A549 (cell line): ENCODE results near the gene ELAC2.

ENCODE experiments used
- CTCF ChIP-seq: fragments of >200 bp; sonication (Bioruptor Twin); formaldehyde crosslinking; IDR thresholded peaks from 3 replicates; pipeline ENCODE4 v1.5.1; 2016
- EP300 ChIP-seq, 2 experiments: fragments of >200 bp; sonication (Bioruptor Twin); formaldehyde crosslinking; IDR thresholded peaks; 2 replicates in 1 of 2; 3 replicates in 1 of 2; pipeline ENCODE4 v1.6.1; 2016 to 2017
- ESRRA ChIP-seq: fragments of 150-350 bp; IDR thresholded peaks from 2 replicates; pipeline ENCODE4 v1.6.1; 2014; ENCODE audit warnings: mild to moderate bottlenecking, low read length, borderline replicate concordance
- HDAC2 ChIP-seq: fragments of 200-600 bp; sonication (generic); IDR thresholded peaks from 2 replicates; pipeline ENCODE4 v1.6.1; 2016
- HOXB13 ChIP-seq: fragments of 250-450 bp; sonication (Bioruptor Pico); IDR thresholded peaks from 2 replicates; pipeline ENCODE4 v1.5.0; 2020; ENCODE audit warnings: low read depth, mild to moderate bottlenecking, moderate library complexity
- MAFK ChIP-seq: fragments of 450-650 bp; IDR thresholded peaks from 2 replicates; pipeline ENCODE4 v1.6.1; 2014; ENCODE audit not compliant: partially characterized antibody
- PHF8 ChIP-seq: fragments of 200-600 bp; sonication (generic); IDR thresholded peaks from 2 replicates; pipeline ENCODE4 v1.6.1; 2016; ENCODE audit warnings: low read depth, mild to moderate bottlenecking, antibody characterized with exemption, moderate library complexity, borderline replicate concordance
- POLR2A ChIP-seq: IDR thresholded peaks from 2 replicates; pipeline ENCODE4 v1.6.1; 2012; ENCODE audit warnings: mild to moderate bottlenecking, low read length
- RAD21 ChIP-seq, 2 experiments: fragments of >200 bp in 1 of 2; sonication (Bioruptor Twin) in 1 of 2; formaldehyde crosslinking in 1 of 2; IDR thresholded peaks in 1 of 2; conservative IDR thresholded peaks in 1 of 2; 2 replicates in 1 of 2; 3 replicates in 1 of 2; pipeline ENCODE4 v1.6.1; 2012 to 2018; ENCODE audit warnings: inconsistent platforms in 1 of 2
- TF ChIP-seq, protein P1 (sequence below): IDR thresholded peaks from 2 replicates; pipeline ENCODE4 v1.6.1; 2012
- TF ChIP-seq, protein P2 (sequence below): fragments of 200-600 bp; sonication (generic); IDR thresholded peaks from 2 replicates; pipeline ENCODE4 v1.6.1; 2016; ENCODE audit warnings: antibody characterized with exemption, mild to moderate bottlenecking, moderate library complexity

- TF ChIP-seq, protein P1, sequence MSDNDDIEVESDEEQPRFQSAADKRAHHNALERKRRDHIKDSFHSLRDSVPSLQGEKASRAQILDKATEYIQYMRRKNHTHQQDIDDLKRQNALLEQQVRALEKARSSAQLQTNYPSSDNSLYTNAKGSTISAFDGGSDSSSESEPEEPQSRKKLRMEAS = no peak
- TF ChIP-seq CTCF = no peak
- TF ChIP-seq, protein P2, sequence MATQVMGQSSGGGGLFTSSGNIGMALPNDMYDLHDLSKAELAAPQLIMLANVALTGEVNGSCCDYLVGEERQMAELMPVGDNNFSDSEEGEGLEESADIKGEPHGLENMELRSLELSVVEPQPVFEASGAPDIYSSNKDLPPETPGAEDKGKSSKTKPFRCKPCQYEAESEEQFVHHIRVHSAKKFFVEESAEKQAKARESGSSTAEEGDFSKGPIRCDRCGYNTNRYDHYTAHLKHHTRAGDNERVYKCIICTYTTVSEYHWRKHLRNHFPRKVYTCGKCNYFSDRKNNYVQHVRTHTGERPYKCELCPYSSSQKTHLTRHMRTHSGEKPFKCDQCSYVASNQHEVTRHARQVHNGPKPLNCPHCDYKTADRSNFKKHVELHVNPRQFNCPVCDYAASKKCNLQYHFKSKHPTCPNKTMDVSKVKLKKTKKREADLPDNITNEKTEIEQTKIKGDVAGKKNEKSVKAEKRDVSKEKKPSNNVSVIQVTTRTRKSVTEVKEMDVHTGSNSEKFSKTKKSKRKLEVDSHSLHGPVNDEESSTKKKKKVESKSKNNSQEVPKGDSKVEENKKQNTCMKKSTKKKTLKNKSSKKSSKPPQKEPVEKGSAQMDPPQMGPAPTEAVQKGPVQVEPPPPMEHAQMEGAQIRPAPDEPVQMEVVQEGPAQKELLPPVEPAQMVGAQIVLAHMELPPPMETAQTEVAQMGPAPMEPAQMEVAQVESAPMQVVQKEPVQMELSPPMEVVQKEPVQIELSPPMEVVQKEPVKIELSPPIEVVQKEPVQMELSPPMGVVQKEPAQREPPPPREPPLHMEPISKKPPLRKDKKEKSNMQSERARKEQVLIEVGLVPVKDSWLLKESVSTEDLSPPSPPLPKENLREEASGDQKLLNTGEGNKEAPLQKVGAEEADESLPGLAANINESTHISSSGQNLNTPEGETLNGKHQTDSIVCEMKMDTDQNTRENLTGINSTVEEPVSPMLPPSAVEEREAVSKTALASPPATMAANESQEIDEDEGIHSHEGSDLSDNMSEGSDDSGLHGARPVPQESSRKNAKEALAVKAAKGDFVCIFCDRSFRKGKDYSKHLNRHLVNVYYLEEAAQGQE = no peak
- no peak for TF ChIP-seq MAFK
- TF ChIP-seq POLR2A = no peak
- TF ChIP-seq HOXB13 (CRISPR knock-in tag) = no peak
- no peak for TF ChIP-seq RAD21 (conservative IDR thresholded peaks at IDR 0.05 in 1 of 2, IDR thresholded peaks at IDR 0.05 in 1 of 2)
- no peak for TF ChIP-seq PHF8
- no peak for TF ChIP-seq ESRRA
- no peak for TF ChIP-seq EP300 (IDR thresholded peaks at IDR 0.05)
- TF ChIP-seq HDAC2 = no peak
Observed at GRCh38 chr17:13035420-13035819, 17.6 kb upstream of the ELAC2 start.
